Measurements from ENCODE around the gene ZMAT5.

- TF ChIP-seq GATA3 (IDR thresholded peaks at IDR 0.05; ENCODE audit: low read depth, low read length) (no peak), GATA2 (IDR thresholded peaks at IDR 0.05; ENCODE audit: low read depth, low read length) (no peak)
Observed at GRCh38 chr22:29757096-29757495, 9.7 kb downstream of the ZMAT5 start.
